HuH-7 (cell line): ENCODE results near the gene SORCS1.

ENCODE experiments used
- DNase-seq: peaks from one replicate; pipeline ENCODE4 v3.0.0; 2011; ENCODE audit warnings: low spot score

SORCS1 gene

DNA sequence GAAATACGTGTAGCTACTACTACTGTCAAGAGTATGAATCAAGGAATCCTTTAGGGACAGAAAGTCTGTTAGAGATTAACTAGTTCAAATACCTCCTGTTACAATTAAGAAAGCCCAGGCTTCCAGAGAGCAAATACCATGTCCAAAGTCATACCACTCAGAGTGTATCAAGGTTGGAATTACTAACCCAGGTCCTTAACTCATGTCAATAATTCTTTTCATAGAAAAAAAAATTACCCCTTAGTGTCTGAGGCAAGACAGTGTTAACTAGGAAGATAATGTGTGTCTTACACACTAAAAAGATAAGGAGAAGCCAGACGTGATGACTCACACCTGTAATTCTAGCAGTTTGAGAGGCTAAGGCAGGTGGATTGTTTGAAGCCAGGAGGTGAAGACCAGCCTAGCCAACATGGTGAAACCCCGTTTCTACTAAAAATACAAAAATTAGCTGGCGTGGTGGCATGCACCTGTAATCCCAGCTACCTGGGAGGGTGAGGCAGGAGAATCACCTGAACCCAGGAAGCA lies 423.4 kb downstream of the SORCS1 start:
- DNase-seq, result no peak

DNA sequence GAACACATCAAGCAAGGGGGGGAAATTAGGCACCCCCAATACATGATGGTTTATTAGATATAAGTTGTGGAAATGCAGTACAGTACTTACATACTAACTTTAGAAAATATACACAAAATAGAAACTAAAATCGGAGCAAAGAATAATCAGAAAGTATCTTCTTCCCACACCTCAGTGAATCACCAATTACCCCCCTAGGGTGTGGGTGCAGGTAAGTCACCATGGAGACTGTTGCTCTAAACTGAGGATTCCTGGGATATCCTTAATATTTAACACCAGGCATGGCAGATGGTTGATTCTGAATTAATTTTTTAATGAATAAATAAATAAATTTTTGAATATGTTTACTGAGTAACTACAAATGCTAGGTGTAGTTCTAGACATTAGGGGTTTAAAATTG lies 424.4 kb downstream of the SORCS1 start:
- no peak for DNase-seq

DNA sequence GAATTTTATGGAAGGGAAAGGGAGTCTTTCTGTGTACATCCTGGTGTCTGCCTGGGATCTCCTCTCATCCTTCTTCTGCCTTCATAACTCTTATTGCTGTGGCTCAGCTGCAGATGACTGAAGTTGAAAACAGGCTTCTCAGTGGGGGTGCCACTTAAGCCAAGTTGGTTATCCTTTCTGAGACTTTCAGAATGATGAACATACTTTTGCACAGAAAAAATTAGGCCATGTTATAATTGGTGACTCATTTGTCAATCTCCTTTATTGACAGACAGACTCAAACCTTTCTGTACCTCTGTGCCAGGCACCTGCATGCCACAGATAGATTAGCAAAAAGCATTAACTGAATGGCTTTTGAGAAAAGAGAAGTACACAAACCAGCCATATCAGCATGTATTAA lies 430.3 kb downstream of the SORCS1 start:
- no peak for DNase-seq

DNA sequence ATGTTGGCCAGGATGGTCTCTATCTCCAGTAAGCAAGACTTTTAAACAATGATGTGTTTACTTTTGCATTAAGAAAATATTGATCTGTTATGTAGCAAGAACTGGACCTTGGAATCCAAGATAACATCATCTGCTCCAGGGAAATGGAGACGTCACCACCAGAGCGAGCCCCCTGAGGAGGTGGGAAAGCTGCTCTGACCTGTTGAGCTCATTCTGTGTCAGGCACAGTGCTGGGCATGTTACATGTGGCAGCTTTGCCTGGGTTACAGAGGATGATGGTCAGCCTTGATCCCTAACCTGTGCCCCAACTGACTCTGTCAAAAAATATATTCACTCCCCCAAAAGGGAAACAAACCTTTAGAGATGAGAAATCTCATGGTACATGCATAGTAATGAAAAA lies 436.3 kb downstream of the SORCS1 start:
- no peak for DNase-seq

DNA sequence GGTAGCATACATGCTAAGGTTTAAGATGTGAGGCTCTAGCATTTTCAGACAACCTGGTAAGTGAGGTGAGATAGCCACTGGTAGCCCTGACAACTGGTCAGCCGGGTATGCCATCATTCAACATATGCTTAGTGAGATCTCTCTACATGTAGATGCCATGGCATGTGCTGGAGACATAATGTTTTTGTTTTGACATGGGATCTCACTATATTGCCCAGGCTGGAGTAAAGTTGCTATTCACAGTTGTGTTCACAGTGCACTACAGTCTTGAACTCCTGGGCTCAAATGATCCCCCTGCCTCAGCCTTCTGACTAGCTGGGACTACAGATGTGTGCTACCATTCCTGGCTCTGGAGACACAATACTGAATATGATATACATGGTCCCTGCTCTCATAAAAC lies 437.3 kb downstream of the SORCS1 start:
- no peak for DNase-seq

DNA sequence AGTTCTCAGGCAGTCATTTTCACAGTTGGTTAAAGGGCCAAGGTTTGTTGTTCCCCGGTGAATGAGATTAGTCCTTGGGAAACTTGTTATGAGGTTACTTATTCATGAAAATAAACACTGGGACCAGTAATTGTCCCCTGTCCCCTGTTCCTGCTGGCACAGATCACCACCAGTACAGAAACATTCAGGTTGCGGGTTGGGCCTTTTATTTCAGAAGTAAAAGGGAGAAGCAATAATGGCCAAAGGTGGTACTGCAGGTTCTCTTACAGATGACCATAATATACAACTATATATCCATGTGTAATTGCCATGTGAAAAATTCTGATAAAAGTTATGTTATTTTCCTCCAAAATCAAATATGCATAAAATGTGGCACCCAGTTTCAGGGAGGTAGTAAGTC lies 442.0 kb downstream of the SORCS1 start:
- no peak for DNase-seq

DNA sequence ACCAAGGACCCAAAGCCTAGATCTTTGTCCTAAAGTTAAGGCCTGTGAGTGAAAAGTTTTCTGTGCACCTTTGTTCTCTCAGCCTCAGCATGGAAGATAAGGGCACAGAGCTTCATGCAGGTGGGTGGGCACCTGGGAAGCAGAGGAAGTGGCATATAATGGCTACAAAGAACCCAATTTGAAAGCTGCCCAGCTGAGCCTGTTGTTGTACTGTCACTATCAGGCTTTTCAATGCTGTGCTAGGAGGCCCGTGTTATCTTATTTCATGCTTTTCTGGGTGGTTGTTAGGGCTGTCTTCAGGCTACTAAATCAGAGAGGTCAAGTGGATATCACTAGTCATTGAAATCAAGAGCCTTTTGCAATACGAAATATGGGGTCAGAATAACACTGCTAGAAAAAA lies 443.8 kb downstream of the SORCS1 start:
- DNase-seq, result no peak

DNA sequence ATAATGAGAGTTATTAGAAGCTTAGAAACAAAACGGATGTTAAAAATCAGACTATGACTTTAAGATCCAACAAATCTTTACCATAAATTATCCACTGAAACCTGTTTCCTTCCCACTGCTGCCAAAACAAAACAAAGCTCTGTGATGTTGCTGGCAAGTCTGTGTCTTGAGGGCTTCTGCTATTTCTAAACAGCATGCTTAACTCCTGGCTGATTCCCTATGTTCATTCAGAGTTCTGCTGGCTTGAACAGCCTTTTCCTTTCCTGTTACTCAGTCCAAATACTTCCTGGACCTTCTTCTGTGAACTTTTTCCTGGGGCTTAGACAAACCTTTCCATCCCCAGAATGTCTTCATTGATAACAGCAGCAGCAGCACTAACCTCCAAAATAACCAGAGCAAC lies 448.1 kb downstream of the SORCS1 start:
- DNase-seq, result no peak

DNA sequence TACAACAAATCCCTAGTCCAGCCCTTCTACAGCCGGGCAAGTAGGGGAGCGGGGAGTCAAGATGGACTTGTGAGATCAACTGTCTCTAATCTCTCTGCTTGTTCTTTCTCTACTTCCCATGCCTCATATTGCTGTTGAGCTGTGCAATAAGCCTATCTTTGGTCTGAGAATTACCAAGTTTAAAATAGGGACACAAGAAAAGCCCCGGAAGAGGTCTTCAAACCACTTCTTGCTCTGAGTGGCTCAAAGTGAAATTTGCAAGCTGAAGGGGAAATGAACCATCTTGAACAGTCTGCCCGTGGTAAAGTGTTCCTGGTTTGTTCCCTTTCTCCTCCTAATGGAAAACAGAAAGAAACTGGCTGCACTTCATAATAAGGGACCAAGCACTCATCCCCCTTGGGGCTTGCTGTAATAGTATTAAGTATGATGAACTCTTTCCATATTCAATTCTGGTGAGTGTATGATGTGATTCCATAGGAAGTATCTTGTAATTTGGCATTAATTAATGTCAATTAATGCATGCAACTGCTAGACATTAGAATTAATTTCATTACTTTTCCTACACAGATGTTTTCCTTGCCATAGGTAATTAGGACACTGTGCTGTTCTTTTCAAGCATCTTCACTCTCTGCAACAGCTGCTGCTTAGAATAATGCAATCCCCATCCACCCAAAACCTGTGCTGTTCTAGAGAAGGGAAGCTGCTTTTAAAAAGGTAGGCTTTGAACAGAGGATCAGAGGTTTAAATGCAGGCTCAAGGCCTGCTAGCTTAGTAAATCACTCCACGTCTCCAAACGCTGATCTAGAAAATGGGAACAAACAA lies 449.6 kb downstream of the SORCS1 start:
- no peak for DNase-seq

DNA sequence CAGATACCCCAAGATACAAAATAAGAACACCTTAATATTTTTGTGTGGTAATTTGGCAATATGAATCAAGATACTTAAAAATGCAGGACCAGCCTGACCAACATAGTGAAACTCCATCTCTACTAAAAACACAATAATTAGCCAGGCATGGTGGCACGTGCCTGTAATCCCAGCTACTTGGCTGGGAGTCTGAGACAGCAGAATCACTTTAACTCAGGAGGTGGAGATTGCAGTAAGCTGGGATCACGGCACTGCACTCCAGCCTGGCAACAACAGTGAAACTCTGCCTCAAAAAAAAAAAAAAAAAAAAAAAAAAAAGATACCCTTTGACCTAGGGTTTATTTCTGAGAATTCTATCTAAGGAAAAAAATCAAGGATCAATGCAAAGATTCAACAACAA lies 450.7 kb downstream of the SORCS1 start:
- no peak for DNase-seq

DNA sequence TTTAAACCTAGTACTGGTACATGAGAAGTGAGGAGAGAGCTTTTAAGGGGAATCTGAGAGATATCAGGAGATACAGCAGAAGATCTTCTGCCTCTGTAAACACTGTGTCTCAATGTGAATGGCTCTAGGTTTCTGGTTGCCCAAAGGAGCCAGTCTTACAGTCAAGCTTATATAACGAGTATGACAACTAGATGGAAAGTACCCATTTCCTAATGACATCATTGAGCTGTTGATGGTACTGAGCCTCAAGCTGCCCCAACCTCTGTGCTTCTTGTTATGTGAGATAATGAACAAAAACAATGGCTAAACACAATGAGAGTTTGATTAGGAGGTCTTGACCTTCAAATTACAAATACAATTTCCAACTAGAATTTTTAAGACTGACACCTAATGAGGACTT lies 451.5 kb downstream of the SORCS1 start:
- DNase-seq, result no peak

DNA sequence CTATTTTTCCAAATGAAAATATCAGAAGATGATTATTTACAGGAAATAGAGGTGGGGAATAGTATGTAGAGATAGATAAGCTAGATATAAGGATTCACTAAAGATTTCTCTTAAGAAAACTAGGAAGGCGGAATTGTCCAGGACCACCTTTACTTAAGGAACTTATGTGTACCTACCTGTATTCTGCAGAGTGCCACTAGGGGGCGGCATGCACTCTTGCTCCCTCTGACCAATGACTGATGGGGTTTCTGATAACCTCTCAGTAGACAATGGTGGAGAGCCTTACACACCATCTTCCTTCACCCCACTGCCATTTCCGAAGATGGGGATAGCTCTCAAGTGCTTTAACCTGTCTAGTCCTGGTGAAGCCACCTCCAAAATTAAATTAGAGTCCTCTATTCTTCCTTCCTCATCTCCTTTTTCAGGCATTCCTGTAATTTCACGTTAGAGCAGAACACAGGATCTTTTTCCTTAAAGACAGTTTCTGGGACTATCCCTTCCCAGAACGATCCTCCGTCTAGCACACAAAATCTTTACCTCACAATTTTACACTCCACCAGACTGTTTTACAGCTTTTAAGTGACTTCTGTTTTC lies 453.1 kb downstream of the SORCS1 start:
- peak; percentile 25 for DNase-seq

DNA sequence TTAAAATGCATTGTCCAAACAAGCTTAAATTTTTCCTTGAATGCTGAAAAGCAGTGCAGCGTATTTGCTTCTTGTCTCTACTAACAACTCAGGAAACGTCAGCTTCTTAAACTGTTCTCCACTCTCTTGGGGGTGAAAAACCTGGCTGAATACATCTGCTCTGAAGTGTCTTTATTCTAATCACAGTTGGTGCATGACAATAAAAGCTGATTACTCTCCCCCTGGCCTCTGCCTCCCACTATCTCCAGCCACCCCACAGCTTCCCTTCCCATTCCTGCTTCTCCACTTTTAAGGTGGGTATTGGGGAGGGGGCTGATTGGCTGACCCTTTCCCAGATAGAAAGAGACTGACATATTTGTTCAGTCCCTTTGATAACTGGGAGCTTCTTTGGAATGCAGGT lies 456.0 kb downstream of the SORCS1 start:
- DNase-seq, result no peak

DNA sequence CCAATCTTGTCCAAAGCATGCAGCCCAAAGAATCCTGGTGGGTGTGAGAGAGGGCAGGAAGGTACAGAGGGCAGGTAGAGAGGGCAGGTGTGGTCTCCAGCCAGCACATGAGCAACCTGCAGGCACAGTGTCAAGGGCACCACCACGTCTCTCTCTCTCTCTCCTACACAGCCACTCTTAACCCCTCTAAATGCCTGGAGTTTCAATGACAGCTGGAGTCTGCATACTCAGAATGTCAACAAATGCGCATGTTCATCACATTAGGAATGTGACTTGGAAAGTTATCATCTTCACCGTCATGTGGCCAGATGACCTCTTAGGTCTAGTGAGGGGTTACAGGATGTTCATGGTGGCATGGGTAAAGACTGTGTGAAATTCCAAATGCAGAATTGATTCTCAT lies 456.8 kb downstream of the SORCS1 start:
- no peak for DNase-seq

DNA sequence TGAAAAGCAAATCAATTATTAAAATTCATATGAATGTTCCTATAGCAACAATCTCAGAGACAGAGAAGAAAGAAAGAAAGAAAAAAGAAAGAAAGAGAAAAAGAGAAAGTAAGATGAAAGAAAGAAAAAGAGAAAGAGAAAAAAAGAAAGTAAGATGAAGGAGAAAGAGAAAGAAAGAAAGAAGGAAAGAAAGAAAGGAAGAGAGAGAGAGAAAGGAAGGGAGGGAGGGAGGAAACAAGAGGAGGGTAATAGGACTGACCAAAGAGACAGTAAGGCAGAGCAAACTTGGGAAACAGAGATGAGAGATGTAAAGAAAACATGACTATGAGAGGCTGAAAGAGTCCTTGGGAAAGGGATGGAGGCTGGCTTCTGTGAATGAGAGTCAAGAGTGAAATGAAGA lies 458.4 kb downstream of the SORCS1 start:
- DNase-seq, result no peak

DNA sequence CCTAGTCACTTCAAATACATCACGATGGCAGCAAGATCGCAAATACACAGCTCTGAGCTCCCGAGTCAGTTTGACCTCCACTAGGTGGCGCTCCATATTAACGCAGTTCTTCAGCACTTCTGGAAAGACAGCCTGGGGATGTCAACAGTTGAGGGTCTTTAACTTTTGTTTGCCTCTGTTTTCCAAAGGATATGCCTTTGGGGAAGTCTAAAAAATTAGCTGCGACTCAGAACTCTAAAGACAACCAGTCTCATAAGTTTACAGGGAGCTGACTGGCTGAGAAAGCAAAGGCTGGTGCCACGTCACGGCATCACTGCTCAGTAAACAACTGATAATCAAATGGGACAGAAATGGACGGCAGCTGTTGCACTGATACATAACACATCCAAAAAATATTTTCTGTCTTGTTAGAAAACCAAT lies 458.8 kb downstream of the SORCS1 start:
- peak; percentile 22 for DNase-seq

DNA sequence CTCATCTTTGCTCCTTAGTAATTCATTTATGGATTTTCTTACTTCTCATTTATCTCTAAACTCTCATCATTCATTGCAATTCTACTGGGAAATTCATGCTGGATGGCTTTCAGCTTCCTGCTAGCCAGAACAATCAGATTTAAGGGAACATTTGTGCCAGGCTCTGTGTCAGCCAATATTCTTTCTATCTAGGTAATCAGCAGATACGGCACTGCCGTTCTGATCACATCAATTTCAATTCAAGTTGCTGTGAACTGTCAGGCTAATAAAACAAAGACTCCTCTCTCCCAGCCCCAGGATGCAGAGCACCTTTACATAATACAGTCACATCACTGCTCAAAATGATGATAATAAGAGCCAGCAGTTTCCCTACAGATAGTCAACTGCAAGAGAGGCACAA lies 468.3 kb downstream of the SORCS1 start:
- no peak for DNase-seq

DNA sequence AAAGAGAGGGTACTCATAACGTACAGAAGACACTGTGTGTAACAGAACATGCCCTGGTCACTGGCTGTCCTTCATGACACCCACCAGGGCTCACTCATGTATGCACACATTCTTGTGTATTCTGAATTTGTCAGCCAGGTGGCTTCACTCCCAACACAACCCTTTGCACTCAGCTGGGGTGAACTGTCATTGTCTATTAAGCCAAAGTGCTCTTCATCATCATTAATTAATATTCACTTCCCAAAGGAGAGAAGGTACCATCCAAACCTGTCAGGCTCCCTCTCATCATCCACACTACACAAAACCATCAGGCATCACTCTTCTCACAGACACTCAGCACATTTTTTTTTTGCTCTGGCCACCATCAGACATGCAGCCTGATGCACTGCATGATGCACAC lies 469.8 kb downstream of the SORCS1 start:
- no peak for DNase-seq

DNA sequence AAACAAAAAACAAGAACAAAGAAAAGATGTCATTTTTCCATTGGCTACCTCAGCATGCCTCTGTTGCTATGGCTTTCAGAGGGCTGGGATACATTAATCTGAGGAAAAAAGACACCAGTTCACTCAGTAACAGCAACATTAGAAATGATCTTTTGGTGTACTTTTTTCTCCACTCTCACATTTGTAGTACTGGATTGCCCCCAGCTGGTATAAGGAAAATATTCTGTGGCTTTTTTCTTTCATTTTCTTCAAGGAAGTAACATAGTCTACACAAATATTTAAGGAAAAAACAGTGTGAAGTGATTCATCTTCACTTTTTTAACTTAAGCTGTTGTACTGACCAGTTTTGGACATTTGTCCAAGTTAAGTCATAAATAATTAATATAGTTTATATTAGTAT lies 482.3 kb downstream of the SORCS1 start:
- no peak for DNase-seq

DNA sequence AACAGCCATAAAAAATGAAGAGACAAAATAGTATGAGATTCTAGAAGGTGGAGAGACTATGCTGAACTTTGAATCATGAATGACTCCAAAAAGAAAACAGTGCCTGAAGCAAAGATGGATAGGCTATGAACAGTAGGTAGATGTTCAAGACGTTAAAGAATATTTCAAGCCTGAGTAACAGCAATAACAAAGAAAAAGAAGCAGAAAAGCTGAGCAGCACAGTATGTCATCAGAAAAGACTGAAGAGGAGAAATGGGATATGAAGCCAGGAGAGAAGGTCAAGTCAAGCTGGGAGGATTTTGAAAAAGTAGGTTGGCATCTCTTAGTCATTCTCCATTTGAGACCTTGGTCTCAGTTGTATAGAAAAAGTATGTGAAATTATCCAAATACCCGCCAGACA lies 484.4 kb downstream of the SORCS1 start:
- DNase-seq, result no peak

DNA sequence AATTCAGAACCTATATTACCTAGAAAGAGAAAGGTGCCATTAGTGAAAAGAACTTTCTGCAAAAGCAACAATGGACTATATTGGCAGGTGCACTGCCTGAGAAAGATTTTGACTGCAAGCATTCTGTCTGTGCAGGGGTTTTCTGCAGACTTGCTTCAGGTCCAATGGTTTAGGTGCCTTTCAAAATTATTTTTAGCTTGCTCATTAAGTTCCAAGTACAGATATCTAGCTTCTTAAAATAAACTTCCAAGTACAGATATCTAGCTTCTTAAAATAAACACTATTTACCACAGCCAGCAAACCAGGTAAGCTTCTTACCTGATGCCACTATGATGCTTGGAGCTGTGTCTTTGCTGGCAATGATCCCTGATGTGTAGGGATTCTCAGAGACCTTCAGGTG lies 485.2 kb downstream of the SORCS1 start:
- DNase-seq, result no peak

DNA sequence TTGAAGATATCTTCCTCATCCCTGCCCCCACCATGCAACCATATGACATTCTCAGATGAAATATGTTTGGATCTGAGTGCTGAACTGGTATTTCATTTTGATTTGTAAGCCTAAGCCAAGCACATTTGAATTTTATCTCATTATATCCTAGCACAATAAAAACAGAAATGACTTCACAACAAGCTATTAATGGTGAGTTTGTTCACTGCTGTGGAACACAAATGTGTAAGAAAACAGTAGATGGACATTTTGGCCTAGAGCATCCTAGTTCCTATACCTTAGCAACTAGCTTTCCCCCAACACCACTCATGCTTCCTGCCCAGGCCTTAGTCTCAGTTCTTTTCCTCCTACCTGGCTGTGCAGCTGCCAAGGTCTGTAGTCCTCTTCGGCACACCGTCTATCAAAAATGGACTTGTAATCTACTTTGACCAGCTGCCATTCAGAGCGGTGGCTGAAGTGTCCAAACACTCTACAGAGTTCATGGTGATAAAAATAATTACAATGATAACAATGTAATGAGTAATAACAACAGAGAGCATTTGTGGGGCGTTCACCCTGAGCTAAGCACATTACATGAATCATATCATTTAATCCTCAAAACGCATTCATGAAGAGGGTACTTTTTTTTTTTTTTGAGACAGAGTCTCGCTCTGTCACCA lies 491.9 kb downstream of the SORCS1 start:
- DNase-seq, result no peak

DNA sequence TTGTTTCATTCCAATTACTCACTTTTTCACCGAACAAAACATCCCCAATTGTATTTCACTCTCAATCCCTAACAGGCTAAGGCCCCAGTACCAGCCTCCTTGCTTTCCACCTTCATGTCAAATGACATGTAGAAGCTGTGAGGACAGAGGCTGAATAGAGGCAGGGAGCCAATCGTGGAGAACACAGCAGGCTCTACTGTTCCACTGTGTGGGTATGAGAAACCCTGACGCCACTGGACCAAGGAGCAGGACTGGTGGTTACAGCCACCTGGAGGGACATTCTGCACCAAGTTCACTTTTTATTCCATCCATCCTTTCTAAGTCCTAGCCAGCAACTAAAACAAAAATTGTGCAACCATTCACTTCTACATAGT lies 502.8 kb downstream of the SORCS1 start:
- DNase-seq, result no peak
